NCI-H748 (cell line): ENCODE measurements around the gene ZIM2.

Source experiments
- DNase-seq: peaks from one replicate; lab custom pipeline; 2025; ENCODE audit not compliant: unreplicated experiment; lab: John Stamatoyannopoulos, UW

The ZIM2 gene

GRCh38 chr19:56811480-56811879, 29.0 kb downstream of the ZIM2 start:
- DNase-seq = no peak

- DNase-seq = no peak
Measured at GRCh38 chr19:56810260-56810659, 30.3 kb downstream of the ZIM2 start.

GRCh38 chr19:56808717-56809392, 31.7 kb downstream of the ZIM2 start:
- DNase-seq = no peak

- no peak for DNase-seq
Measured at GRCh38 chr19:56806639-56807038, 33.9 kb downstream of the ZIM2 start.

- no peak for DNase-seq
Measured at GRCh38 chr19:56778351-56778750, 62.2 kb downstream of the ZIM2 start.

GRCh38 chr19:56769650-56770049, 70.9 kb downstream of the ZIM2 start:
- no peak for DNase-seq

- DNase-seq = peak; percentile 65
Measured at GRCh38 chr19:56765137-56765536, 75.4 kb downstream of the ZIM2 start.

GRCh38 chr19:56764196-56764695, 76.3 kb downstream of the ZIM2 start:
- DNase-seq = no peak

- no peak for DNase-seq
Measured at GRCh38 chr19:56760842-56761241, 79.7 kb downstream of the ZIM2 start.

GRCh38 chr19:56759531-56759930, 81.0 kb downstream of the ZIM2 start:
- DNase-seq = no peak

- DNase-seq = peak; percentile 84
Measured at GRCh38 chr19:56751078-56751489, 89.4 kb downstream of the ZIM2 start.

GRCh38 chr19:56750658-56751057, 89.9 kb downstream of the ZIM2 start:
- DNase-seq = peak; percentile 43

GRCh38 chr19:56748378-56748777, 92.1 kb downstream of the ZIM2 start:
- DNase-seq = peak; percentile 34

- DNase-seq = no peak
Measured at GRCh38 chr19:56746367-56746766, 94.2 kb downstream of the ZIM2 start.

GRCh38 chr19:56740501-56740900, 100.0 kb downstream of the ZIM2 start:
- no peak for DNase-seq

GRCh38 chr19:56736571-56736970, 104.0 kb downstream of the ZIM2 start:
- no peak for DNase-seq

GRCh38 chr19:56732976-56733375, 107.5 kb downstream of the ZIM2 start:
- no peak for DNase-seq

- DNase-seq = peak; percentile 61
Measured at GRCh38 chr19:56727677-56728076, 112.8 kb downstream of the ZIM2 start.

GRCh38 chr19:56725829-56726424, 114.6 kb downstream of the ZIM2 start:
- peak; percentile 29 for DNase-seq
